Measurements from ENCODE around the gene TCP11L1.

The TCP11L1 gene

DNA sequence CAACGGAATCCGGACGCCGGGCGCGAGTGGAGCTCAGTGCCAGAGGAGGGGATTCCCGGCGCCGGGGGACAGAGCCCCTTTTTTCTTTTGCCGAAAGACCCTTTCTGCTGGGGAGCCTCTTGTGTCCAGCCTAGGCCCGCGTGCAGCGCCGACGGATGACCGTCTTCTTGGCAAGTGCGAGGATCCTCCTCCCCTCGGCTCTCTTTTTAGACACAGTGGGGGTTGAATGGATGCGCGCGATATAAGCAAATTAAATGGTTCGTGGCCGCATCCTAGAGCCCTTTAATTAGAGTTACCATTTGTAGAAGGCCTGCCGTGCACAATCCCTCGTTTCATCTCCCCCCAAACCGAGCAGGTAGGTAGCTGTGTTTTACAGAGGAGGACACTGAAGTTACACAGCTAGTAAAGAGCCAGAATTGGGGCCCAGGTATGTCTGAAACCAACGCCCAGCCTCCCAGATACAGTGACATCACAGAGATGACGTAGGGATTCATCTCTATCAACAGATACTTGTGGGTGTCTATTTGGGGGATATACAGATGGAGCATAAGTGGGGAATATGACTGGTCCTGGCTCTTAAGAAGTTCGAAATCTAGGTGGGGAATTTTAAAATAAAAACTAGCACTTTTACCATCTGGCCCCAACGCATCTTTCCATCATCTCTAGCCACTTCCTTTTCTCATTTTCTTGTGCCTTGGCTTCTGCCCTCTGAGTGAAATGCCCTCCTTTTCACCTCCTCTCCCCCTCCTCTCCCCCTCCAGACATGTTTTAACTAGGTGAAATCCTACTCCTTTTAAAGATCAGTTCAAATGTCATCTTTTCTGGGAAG is 875 bp downstream of the TCP11L1 start (continued):
- TF ChIP-seq, protein P1, sequence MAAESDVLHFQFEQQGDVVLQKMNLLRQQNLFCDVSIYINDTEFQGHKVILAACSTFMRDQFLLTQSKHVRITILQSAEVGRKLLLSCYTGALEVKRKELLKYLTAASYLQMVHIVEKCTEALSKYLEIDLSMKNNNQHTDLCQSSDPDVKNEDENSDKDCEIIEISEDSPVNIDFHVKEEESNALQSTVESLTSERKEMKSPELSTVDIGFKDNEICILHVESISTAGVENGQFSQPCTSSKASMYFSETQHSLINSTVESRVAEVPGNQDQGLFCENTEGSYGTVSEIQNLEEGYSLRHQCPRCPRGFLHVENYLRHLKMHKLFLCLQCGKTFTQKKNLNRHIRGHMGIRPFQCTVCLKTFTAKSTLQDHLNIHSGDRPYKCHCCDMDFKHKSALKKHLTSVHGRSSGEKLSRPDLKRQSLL (tag by site-specific recombination; IDR thresholded peaks at IDR 0.05), result no peak
- TF ChIP-seq ZNF529 (tag by site-specific recombination; IDR thresholded peaks at IDR 0.05; ENCODE audit: insufficient replicate concordance) (no peak), YY1 (tag by site-specific recombination; IDR thresholded peaks at IDR 0.05) (no peak), ZNF140 (tag by site-specific recombination; IDR thresholded peaks at IDR 0.05) (no peak), HOXA7 (CRISPR knock-in tag; IDR thresholded peaks at IDR 0.05; ENCODE audit: borderline replicate concordance) (no peak), GLIS2 (tag by site-specific recombination; IDR thresholded peaks at IDR 0.05) (no peak), ZBTB8A (tag by site-specific recombination; IDR thresholded peaks at IDR 0.05) (no peak), MYNN (tag by site-specific recombination; IDR thresholded peaks at IDR 0.05; ENCODE audit: borderline replicate concordance) (no peak), HOXC10 (CRISPR knock-in tag; IDR thresholded peaks at IDR 0.05) (no peak), PRDM1 (tag by site-specific recombination; IDR thresholded peaks at IDR 0.05) (0 out of 2 replicates have a peak, but pooled peaks have one; percentile 10), RBAK (tag by site-specific recombination; IDR thresholded peaks at IDR 0.05) (no peak), ZNF558 (tag by site-specific recombination; IDR thresholded peaks at IDR 0.05) (peak; percentile 91), GLIS1 (tag by site-specific recombination; IDR thresholded peaks at IDR 0.05) (no peak), ZBTB7A (tag by site-specific recombination; IDR thresholded peaks at IDR 0.05; ENCODE audit: low read depth) (no peak), ZNF211 (tag by site-specific recombination; IDR thresholded peaks at IDR 0.05; ENCODE audit: low read depth) (no peak), BCL11A (tag by site-specific recombination; IDR thresholded peaks at IDR 0.05; ENCODE audit: low read depth) (no peak), KLF1 (tag by site-specific recombination; IDR thresholded peaks at IDR 0.05) (no peak; the same call in 1 of the 2 replicates), ZNF510 (tag by site-specific recombination; IDR thresholded peaks at IDR 0.05; ENCODE audit: insufficient replicate concordance) (no peak), ZNF302 (tag by site-specific recombination; IDR thresholded peaks at IDR 0.05; ENCODE audit: low read depth) (no peak), ZSCAN16 (tag by site-specific recombination; IDR thresholded peaks at IDR 0.05) (no peak), KLF16 (tag by site-specific recombination; IDR thresholded peaks at IDR 0.05) (no peak), ZBTB17 (tag by site-specific recombination; IDR thresholded peaks at IDR 0.05) (no peak), ZNF350 (tag by site-specific recombination; IDR thresholded peaks at IDR 0.05) (no peak), ZNF24 (tag by site-specific recombination; IDR thresholded peaks at IDR 0.05) (no peak), ZNF114 (tag by site-specific recombination; IDR thresholded peaks at IDR 0.05) (no peak), ZNF248 (tag by site-specific recombination; IDR thresholded peaks at IDR 0.05) (no peak), ZNF585B (tag by site-specific recombination; IDR thresholded peaks at IDR 0.05) (no peak)
- TF ChIP-seq, protein P2, sequence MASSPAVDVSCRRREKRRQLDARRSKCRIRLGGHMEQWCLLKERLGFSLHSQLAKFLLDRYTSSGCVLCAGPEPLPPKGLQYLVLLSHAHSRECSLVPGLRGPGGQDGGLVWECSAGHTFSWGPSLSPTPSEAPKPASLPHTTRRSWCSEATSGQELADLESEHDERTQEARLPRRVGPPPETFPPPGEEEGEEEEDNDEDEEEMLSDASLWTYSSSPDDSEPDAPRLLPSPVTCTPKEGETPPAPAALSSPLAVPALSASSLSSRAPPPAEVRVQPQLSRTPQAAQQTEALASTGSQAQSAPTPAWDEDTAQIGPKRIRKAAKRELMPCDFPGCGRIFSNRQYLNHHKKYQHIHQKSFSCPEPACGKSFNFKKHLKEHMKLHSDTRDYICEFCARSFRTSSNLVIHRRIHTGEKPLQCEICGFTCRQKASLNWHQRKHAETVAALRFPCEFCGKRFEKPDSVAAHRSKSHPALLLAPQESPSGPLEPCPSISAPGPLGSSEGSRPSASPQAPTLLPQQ (tag by site-specific recombination; IDR thresholded peaks at IDR 0.05), result 0 out of 2 replicates have a peak, but pooled peaks have one; percentile 2
- TF ChIP-seq, protein P3, sequence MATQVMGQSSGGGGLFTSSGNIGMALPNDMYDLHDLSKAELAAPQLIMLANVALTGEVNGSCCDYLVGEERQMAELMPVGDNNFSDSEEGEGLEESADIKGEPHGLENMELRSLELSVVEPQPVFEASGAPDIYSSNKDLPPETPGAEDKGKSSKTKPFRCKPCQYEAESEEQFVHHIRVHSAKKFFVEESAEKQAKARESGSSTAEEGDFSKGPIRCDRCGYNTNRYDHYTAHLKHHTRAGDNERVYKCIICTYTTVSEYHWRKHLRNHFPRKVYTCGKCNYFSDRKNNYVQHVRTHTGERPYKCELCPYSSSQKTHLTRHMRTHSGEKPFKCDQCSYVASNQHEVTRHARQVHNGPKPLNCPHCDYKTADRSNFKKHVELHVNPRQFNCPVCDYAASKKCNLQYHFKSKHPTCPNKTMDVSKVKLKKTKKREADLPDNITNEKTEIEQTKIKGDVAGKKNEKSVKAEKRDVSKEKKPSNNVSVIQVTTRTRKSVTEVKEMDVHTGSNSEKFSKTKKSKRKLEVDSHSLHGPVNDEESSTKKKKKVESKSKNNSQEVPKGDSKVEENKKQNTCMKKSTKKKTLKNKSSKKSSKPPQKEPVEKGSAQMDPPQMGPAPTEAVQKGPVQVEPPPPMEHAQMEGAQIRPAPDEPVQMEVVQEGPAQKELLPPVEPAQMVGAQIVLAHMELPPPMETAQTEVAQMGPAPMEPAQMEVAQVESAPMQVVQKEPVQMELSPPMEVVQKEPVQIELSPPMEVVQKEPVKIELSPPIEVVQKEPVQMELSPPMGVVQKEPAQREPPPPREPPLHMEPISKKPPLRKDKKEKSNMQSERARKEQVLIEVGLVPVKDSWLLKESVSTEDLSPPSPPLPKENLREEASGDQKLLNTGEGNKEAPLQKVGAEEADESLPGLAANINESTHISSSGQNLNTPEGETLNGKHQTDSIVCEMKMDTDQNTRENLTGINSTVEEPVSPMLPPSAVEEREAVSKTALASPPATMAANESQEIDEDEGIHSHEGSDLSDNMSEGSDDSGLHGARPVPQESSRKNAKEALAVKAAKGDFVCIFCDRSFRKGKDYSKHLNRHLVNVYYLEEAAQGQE (tag by site-specific recombination; IDR thresholded peaks at IDR 0.05), result no peak
